Diencephalon (tissue), 1 donor: Measurements from ENCODE around the gene TAF1. TPM values are rescaled to one million over a fixed set of nuclear protein-coding genes. Genes with fewer than 3 reads are reported as not detected.

Experiments
- small RNA-seq: library from RNA; depleted of rRNA; stranded (forward); fragments of <200 nt; gene quantifications from one replicate; pipeline ENCODE3, GENCODE V24; 2014
- total RNA-seq: library from RNA; depleted of rRNA; stranded (reverse); fragments of >200 nt; gene quantifications from one replicate; pipeline ENCODE4 v1.2.3, GENCODE V29; 2014

Gene TAF1, protein sequence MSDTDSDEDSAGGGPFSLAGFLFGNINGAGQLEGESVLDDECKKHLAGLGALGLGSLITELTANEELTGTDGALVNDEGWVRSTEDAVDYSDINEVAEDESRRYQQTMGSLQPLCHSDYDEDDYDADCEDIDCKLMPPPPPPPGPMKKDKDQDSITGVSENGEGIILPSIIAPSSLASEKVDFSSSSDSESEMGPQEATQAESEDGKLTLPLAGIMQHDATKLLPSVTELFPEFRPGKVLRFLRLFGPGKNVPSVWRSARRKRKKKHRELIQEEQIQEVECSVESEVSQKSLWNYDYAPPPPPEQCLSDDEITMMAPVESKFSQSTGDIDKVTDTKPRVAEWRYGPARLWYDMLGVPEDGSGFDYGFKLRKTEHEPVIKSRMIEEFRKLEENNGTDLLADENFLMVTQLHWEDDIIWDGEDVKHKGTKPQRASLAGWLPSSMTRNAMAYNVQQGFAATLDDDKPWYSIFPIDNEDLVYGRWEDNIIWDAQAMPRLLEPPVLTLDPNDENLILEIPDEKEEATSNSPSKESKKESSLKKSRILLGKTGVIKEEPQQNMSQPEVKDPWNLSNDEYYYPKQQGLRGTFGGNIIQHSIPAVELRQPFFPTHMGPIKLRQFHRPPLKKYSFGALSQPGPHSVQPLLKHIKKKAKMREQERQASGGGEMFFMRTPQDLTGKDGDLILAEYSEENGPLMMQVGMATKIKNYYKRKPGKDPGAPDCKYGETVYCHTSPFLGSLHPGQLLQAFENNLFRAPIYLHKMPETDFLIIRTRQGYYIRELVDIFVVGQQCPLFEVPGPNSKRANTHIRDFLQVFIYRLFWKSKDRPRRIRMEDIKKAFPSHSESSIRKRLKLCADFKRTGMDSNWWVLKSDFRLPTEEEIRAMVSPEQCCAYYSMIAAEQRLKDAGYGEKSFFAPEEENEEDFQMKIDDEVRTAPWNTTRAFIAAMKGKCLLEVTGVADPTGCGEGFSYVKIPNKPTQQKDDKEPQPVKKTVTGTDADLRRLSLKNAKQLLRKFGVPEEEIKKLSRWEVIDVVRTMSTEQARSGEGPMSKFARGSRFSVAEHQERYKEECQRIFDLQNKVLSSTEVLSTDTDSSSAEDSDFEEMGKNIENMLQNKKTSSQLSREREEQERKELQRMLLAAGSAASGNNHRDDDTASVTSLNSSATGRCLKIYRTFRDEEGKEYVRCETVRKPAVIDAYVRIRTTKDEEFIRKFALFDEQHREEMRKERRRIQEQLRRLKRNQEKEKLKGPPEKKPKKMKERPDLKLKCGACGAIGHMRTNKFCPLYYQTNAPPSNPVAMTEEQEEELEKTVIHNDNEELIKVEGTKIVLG (N-terminal part only)
- 53.7 TPM for total RNA-seq

DNA sequence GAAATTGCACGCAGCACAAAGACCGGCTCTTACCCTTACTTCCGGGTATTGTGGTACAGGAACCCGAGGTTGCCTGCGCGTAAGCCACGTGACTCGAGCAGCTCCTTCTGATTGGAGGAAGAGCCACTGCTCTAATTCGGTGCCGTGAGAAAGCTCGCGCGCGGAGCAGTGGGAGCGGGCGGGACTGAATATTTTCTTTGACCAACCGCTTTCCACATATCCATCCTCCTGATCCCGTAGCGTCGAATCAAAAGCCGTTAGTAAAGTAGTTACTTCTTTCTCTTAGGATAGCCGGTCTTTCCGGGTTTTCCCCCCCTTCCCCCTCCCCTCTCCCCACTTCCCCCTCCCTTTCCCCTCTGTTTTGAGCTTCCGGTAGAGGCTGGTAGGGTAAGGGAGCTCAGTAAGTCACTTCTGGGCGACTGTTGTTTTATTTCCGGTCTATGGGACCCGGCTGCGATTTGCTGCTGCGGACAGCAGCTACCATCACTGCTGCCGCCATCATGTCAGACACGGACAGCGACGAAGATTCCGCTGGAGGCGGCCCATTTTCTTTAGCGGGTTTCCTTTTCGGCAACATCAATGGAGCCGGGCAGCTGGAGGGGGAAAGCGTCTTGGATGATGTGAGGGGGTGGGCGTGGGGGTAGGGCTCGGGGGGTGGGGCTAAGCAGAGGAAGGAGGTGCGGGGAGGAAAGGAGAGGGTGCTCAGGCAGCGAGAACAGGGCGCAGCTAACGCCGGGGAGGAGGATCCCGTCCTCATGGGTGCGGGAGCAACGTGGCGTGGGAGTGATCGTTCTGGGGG, at the start of gene TAF1:
Gene TAF1, plus strand, starts transcription at position 483 of the 799 bp plus-strand sequence. Its CDS starts 18 bp downstream, at position 501.

Small RNA genes lying within 50 kb of the gene (small RNA-seq; reads per million reads assigned to genes)
- not detected for gene AL590762.4
- not detected for gene RF00019

Other genes starting within 250 kb of the TAF1 start
- gene MED12, start 247.8 kb upstream of the TAF1 start, total RNA-seq: 21.7 TPM
- gene NLGN3, start 221.5 kb upstream of the TAF1 start, total RNA-seq: 38.1 TPM
- gene GJB1, start 143.1 kb upstream of the TAF1 start, total RNA-seq: not detected
- 44.1 TPM for gene ZMYM3, start 112.2 kb upstream of the TAF1 start, total RNA-seq
- gene NONO, start 82.7 kb upstream of the TAF1 start, total RNA-seq: 275 TPM
- gene ITGB1BP2, start 64.6 kb upstream of the TAF1 start, total RNA-seq: 2.5 TPM
- 191 TPM for gene OGT, start 166.7 kb downstream of the TAF1 start, total RNA-seq
- gene GCNA, start 212.1 kb downstream of the TAF1 start, total RNA-seq: 2.8 TPM